Panc1 (cell line): ENCODE measurements around the gene LTBP3. TPM values are rescaled to one million over a fixed set of nuclear protein-coding genes. Genes with fewer than 3 reads are reported as not detected.

Source experiments
- ATAC-seq: fragments of 200-7000 bp; cut with Tn5 transposase; 2 replicates; pipeline ENCODE4 v1.9.1; 2020; ENCODE audit warnings: mild to moderate bottlenecking, moderate library complexity
- BruUV-seq: library from RNA; stranded (reverse); fragments of 400-500 nt; replicated peaks from 2 replicates; lab custom pipeline; 2021; lab: Mats Ljungman, UMichigan
- CTCF ChIA-PET: fragments of 300-600 bp; sonication (Branson Sonifier 250); formaldehyde crosslinking; loops from one replicate; lab custom pipeline; 2022; ENCODE audit warnings: antibody characterized with exemption; lab: Charles Lee
- POLR2A ChIA-PET: fragments of 300-600 bp; sonication (Branson Sonifier 250); formaldehyde crosslinking; loops from one replicate; lab custom pipeline; 2022; ENCODE audit warnings: antibody characterized with exemption; lab: Charles Lee
- DNase-seq: peaks from one replicate; pipeline ENCODE4 v3.0.0-alpha.2; 2010; ENCODE audit warnings: low read depth, low spot score
- H3K27ac ChIP-seq: 2 replicates; pipeline ENCODE4 v1.5.1; 2011; ENCODE audit warnings: mild to moderate bottlenecking, low read length, inconsistent platforms
- H3K27me3 ChIP-seq: fragments of 200-500 bp; sonication (Bioruptor generic); 2 replicates; pipeline ENCODE4 v1.6.0; 2014; ENCODE audit warnings: low read length, inconsistent platforms; ENCODE audit not compliant: control insufficient read depth, insufficient read depth
- H3K36me3 ChIP-seq: fragments of 200-500 bp; sonication (Bioruptor generic); 2 replicates; pipeline ENCODE4 v1.5.1; 2014; ENCODE audit warnings: inconsistent platforms, mild to moderate bottlenecking, low read length, moderate library complexity; ENCODE audit not compliant: control insufficient read depth, insufficient read depth
- H3K4me1 ChIP-seq: 2 replicates; pipeline ENCODE4 v1.5.1; 2011; ENCODE audit warnings: inconsistent platforms, mild to moderate bottlenecking, low read length, moderate library complexity; ENCODE audit not compliant: control insufficient read depth, insufficient read depth
- H3K4me3 ChIP-seq, 2 experiments: 2 replicates each; pipeline ENCODE4 v1.5.1; 2011 to 2012; ENCODE audit warnings: low read depth in 2 of 2, low read length in 2 of 2, mild to moderate bottlenecking in 2 of 2, inconsistent platforms in 1 of 2, moderate library complexity in 1 of 2
- H3K9me3 ChIP-seq: fragments of 200-500 bp; sonication (Bioruptor generic); 2 replicates; pipeline ENCODE4 v1.5.1; 2014; ENCODE audit warnings: low read depth, mild to moderate bottlenecking, inconsistent platforms, low read length, moderate library complexity; ENCODE audit not compliant: control insufficient read depth, insufficient read depth
- POLR2AphosphoS5 ChIP-seq: IDR thresholded peaks from 2 replicates; pipeline ENCODE4 v1.6.1; 2012; ENCODE audit warnings: mild to moderate bottlenecking, low read depth, low read length, moderate library complexity
- SIN3A ChIP-seq: IDR thresholded peaks from 2 replicates; pipeline ENCODE4 v1.6.1; 2012; ENCODE audit warnings: low read depth, mild to moderate bottlenecking, low read length, moderate library complexity, borderline replicate concordance; ENCODE audit not compliant: insufficient read depth
- TCF7L2 ChIP-seq: IDR thresholded peaks from 2 replicates; pipeline ENCODE4 v1.6.1; 2011; ENCODE audit warnings: mild to moderate bottlenecking, low read depth, low read length, inconsistent platforms
- in situ Hi-C: cut with HindIII; loops from 2 replicates; pipeline ENCODE4 v1.10.0; 2016; ENCODE audit warnings: low sequenced_read_pairs, low pct_unique_long_range_greater_than_20kb
- intact Hi-C: fragments of 100-400 bp; cut with micrococcal nuclease; formaldehyde crosslinking; loops from one replicate; pipeline ENCODE4 v1.10.0; 2022; ENCODE audit not compliant: unreplicated experiment
- total RNA-seq: library from RNA; stranded (reverse); gene quantifications from one replicate; pipeline ENCODE4 v1.2.1, GENCODE V29; 2021; ENCODE audit not compliant: unreplicated experiment
- TF ChIP-seq, protein P1 (sequence below), 2 experiments: IDR thresholded peaks; 2 replicates each; pipeline ENCODE4 v1.6.1; 2011 to 2012; ENCODE audit warnings: low read depth in 2 of 2, control low read depth in 1 of 2, low read length in 1 of 2, mild to moderate bottlenecking in 1 of 2, moderate library complexity in 1 of 2; ENCODE audit not compliant: insufficient read depth in 1 of 2
- TF ChIP-seq, protein P2 (sequence below): fragments of 450-650 bp; IDR thresholded peaks from 2 replicates; pipeline ENCODE4 v1.5.1; 2017; ENCODE audit warnings: mild to moderate bottlenecking

The LTBP3 gene
- total RNA-seq, 1 experiment from 2014 or later: 133 TPM

DNA sequence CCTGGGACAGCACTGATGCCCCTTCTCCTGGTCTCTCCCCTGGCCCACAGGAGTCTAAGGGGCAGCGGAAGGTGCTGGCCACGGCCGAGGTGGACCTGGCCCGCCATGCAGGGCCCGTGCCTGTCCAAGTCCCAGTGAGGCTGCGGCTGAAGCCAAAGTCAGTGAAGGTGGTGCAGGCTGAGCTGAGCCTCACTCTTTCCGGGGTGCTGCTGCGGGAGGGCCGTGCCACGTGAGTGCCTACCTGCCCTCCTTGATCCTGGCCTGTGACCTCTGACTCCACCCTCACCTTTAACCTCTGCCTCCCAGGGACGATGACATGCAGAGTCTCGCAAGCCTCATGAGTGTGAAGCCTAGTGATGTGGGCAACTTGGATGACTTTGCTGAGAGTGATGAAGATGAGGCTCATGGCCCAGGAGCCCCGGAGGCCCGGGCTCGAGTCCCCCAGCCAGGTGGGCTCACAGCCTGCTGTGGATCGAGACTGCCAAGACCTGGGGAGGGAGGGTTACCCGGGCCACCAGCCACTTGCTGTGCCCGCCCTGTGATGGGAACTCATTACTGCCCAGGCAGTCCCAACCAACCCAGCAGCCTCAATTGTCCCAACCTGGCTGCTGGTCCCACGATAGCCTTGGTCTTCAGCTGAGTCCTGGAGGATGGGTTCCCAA is 22.0 kb upstream of the LTBP3 start:
- Histone ChIP-seq H3K4me3 (no peak overlapping the region), H3K36me3 (no peaks in the 10 kb centered on the region; the same call in 1 of the 2 replicates), H3K27ac (no peak overlapping the region), H3K27me3 (no peaks in the 10 kb centered on the region), H3K4me1 (peaks cover 25% of the 10 kb centered on the region), H3K9me3 (no peaks in the 10 kb centered on the region)
- ChIA-PET POLR2A (interaction anchor here (0.7 kb wide), 1 partner anchor 273 kb away, joined by 5 read pairs; no protein-coding TSS in a partner anchor), CTCF (no interaction called here)
- TF ChIP-seq SIN3A (no peak), TCF7L2 (no peak), POLR2AphosphoS5 (no peak)
- TF ChIP-seq, protein P1, sequence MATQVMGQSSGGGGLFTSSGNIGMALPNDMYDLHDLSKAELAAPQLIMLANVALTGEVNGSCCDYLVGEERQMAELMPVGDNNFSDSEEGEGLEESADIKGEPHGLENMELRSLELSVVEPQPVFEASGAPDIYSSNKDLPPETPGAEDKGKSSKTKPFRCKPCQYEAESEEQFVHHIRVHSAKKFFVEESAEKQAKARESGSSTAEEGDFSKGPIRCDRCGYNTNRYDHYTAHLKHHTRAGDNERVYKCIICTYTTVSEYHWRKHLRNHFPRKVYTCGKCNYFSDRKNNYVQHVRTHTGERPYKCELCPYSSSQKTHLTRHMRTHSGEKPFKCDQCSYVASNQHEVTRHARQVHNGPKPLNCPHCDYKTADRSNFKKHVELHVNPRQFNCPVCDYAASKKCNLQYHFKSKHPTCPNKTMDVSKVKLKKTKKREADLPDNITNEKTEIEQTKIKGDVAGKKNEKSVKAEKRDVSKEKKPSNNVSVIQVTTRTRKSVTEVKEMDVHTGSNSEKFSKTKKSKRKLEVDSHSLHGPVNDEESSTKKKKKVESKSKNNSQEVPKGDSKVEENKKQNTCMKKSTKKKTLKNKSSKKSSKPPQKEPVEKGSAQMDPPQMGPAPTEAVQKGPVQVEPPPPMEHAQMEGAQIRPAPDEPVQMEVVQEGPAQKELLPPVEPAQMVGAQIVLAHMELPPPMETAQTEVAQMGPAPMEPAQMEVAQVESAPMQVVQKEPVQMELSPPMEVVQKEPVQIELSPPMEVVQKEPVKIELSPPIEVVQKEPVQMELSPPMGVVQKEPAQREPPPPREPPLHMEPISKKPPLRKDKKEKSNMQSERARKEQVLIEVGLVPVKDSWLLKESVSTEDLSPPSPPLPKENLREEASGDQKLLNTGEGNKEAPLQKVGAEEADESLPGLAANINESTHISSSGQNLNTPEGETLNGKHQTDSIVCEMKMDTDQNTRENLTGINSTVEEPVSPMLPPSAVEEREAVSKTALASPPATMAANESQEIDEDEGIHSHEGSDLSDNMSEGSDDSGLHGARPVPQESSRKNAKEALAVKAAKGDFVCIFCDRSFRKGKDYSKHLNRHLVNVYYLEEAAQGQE (IDR thresholded peaks at IDR 0.05; ENCODE audit: insufficient read depth in 1 of 2, low read depth in 2 of 2, low read length in 1 of 2): no peak
- TF ChIP-seq, protein P2, sequence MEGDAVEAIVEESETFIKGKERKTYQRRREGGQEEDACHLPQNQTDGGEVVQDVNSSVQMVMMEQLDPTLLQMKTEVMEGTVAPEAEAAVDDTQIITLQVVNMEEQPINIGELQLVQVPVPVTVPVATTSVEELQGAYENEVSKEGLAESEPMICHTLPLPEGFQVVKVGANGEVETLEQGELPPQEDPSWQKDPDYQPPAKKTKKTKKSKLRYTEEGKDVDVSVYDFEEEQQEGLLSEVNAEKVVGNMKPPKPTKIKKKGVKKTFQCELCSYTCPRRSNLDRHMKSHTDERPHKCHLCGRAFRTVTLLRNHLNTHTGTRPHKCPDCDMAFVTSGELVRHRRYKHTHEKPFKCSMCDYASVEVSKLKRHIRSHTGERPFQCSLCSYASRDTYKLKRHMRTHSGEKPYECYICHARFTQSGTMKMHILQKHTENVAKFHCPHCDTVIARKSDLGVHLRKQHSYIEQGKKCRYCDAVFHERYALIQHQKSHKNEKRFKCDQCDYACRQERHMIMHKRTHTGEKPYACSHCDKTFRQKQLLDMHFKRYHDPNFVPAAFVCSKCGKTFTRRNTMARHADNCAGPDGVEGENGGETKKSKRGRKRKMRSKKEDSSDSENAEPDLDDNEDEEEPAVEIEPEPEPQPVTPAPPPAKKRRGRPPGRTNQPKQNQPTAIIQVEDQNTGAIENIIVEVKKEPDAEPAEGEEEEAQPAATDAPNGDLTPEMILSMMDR: no peak
- no peak for ATAC-seq
- BruUV-seq: no TSS peak
- intact Hi-C loops: no loop called here
- in situ Hi-C loops: no loop called here
- no peak for DNase-seq

DNA sequence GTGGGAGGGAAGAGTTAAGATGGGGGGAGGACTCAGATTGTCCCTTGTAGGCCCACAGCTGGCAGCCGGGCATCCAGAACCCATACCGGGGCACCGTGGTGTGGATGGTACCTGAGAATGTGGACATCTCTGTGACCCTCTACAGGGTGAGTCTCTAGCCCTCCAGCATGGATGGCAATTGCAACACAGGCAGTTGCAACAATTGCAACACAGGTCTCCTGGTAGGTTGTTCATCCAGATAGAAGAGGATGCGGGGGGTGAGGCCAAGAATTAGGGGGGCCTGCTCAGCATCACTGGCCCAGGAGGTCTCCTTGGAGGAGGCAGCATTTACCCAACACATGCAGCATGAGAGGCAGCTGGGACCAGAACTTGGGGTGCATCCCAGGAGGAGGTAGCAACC is 21.1 kb upstream of the LTBP3 start:
- BruUV-seq: no TSS peak

More for the DNA sequence above, 21.1 kb upstream of the LTBP3 start:
- H3K36me3 ChIP-seq: no peaks in the 10 kb centered on the region; the same call in 1 of the 2 replicates
- POLR2A ChIA-PET: no interaction called here
- DNase-seq (no peak), ATAC-seq (no peak)
- intact Hi-C loops: no loop called here
- peaks cover 30% of the 10 kb centered on the region for H3K4me1 ChIP-seq
- H3K4me3 ChIP-seq: no peak overlapping the region
- H3K27ac ChIP-seq: no peak overlapping the region
- in situ Hi-C loops: no loop called here
- H3K9me3 ChIP-seq: no peaks in the 10 kb centered on the region
- TF ChIP-seq SIN3A (no peak), TCF7L2 (no peak), POLR2AphosphoS5 (no peak)
- TF ChIP-seq, protein P1 (IDR thresholded peaks at IDR 0.05; ENCODE audit: insufficient read depth in 1 of 2, low read depth in 2 of 2, low read length in 1 of 2): no peak
- TF ChIP-seq, protein P2: no peak
- no peaks in the 10 kb centered on the region for H3K27me3 ChIP-seq
- CTCF ChIA-PET: no interaction called here
